Activated CD4-positive, alpha-beta T cell treated with anti-CD3 and anti-CD28 coated beads, Interleukin-2, amount 10 ng/mL, durations not matched to agents 24 days and 14 days (primary cell): ENCODE results near the gene MAST4. TPM values are rescaled to one million over a fixed set of nuclear protein-coding genes. Genes with fewer than 3 reads are reported as not detected.
"Not testable (repeated sequence)": the region's sequence is repeated elsewhere in the genome, so short reads cannot be mapped to it uniquely, and the experiment has no call there.

Experiments used
- DNase-seq: peaks from one replicate; pipeline ENCODE4 v3.0.0; 2022
- H3K27ac Mint-ChIP-seq: one replicate; pipeline ENCODE4 v1.8.0; 2022; ENCODE audit warnings: mild to moderate bottlenecking, mixed read lengths
- H3K27me3 Mint-ChIP-seq: one replicate; pipeline ENCODE4 v1.8.0; 2022; ENCODE audit warnings: mixed read lengths
- H3K36me3 Mint-ChIP-seq: one replicate; pipeline ENCODE4 v1.8.0; 2022; ENCODE audit warnings: low read depth, mild to moderate bottlenecking, mixed read lengths
- H3K4me1 Mint-ChIP-seq: one replicate; pipeline ENCODE4 v1.8.0; 2021; ENCODE audit warnings: mixed read lengths
- H3K4me3 Mint-ChIP-seq: one replicate; pipeline ENCODE4 v1.8.0; 2022; ENCODE audit warnings: mild to moderate bottlenecking, moderate library complexity, mixed read lengths
- H3K9me3 Mint-ChIP-seq: one replicate; pipeline ENCODE4 v1.8.0; 2021; ENCODE audit warnings: mixed read lengths
- intact Hi-C: fragments of 100-400 bp; cut with micrococcal nuclease; formaldehyde crosslinking; loops from one replicate; pipeline ENCODE4 v1.15.1; 2023
- total RNA-seq: library from RNA; stranded (reverse); gene quantifications from 2 replicates; pipeline ENCODE4 v1.2.3, GENCODE V29; 2022

The MAST4 gene
- total RNA-seq, 1 donor from 2014 or later, result 16.1 TPM

GRCh38 chr5:67120032-67120431, 523.8 kb downstream of the MAST4 start:
- intact Hi-C loops, result no loop called here
- peak; percentile 48 for DNase-seq
- peaks cover 52% of the 10 kb centered on the region for H3K36me3 Mint-ChIP-seq
- peaks cover 2% of the 10 kb centered on the region for H3K4me1 Mint-ChIP-seq
- H3K27ac Mint-ChIP-seq, result no peak overlapping the region
- no peak overlapping the region for H3K4me3 Mint-ChIP-seq
- no peaks in the 10 kb centered on the region for H3K27me3 Mint-ChIP-seq
- H3K9me3 Mint-ChIP-seq, result no peaks in the 10 kb centered on the region

- Mint-ChIP-seq H3K27ac (no peak overlapping the region), H3K9me3 (no peaks in the 10 kb centered on the region), H3K27me3 (no peaks in the 10 kb centered on the region), H3K4me1 (peaks cover 10% of the 10 kb centered on the region), H3K4me3 (no peak overlapping the region), H3K36me3 (peaks cover 55% of the 10 kb centered on the region)
- intact Hi-C loops, result no loop called here
- DNase-seq, result peak; percentile 34
Observed at GRCh38 chr5:67123819-67124218, 527.6 kb downstream of the MAST4 start.

GRCh38 chr5:67124556-67124955, 528.4 kb downstream of the MAST4 start:
- Mint-ChIP-seq H3K4me1 (peaks cover 10% of the 10 kb centered on the region), H3K27ac (no peak overlapping the region), H3K9me3 (no peaks in the 10 kb centered on the region), H3K27me3 (no peaks in the 10 kb centered on the region), H3K4me3 (no peak overlapping the region), H3K36me3 (peaks cover 50% of the 10 kb centered on the region)
- intact Hi-C loops, result no loop called here
- DNase-seq, result no peak

- peaks cover 50% of the 10 kb centered on the region for H3K36me3 Mint-ChIP-seq
- DNase-seq, H3K27ac Mint-ChIP-seq, H3K9me3 Mint-ChIP-seq, intact Hi-C loops, H3K4me3 Mint-ChIP-seq, H3K4me1 Mint-ChIP-seq, H3K27me3 Mint-ChIP-seq: not testable (repeated sequence)
Observed at GRCh38 chr5:67127347-67127895, 531.2 kb downstream of the MAST4 start.

GRCh38 chr5:67129768-67130167, 533.6 kb downstream of the MAST4 start:
- DNase-seq, result peak; percentile 23
- no peak overlapping the region for H3K4me3 Mint-ChIP-seq
- H3K27ac Mint-ChIP-seq, result no peak overlapping the region
- H3K9me3 Mint-ChIP-seq, result no peaks in the 10 kb centered on the region
- H3K27me3 Mint-ChIP-seq, result no peaks in the 10 kb centered on the region
- intact Hi-C loops, result no loop called here
- H3K36me3 Mint-ChIP-seq, result peaks cover 46% of the 10 kb centered on the region
- peaks cover 8% of the 10 kb centered on the region for H3K4me1 Mint-ChIP-seq

- H3K4me1 Mint-ChIP-seq, result no peaks in the 10 kb centered on the region
- DNase-seq, result peak; percentile 35
- H3K4me3 Mint-ChIP-seq, result no peak overlapping the region
- H3K36me3 Mint-ChIP-seq, result peaks cover 41% of the 10 kb centered on the region
- H3K27ac Mint-ChIP-seq, result no peak overlapping the region
- intact Hi-C loops, result no loop called here
- H3K9me3 Mint-ChIP-seq, result no peaks in the 10 kb centered on the region
- no peaks in the 10 kb centered on the region for H3K27me3 Mint-ChIP-seq
Observed at GRCh38 chr5:67133217-67133616, 537.0 kb downstream of the MAST4 start.

- no peaks in the 10 kb centered on the region for H3K9me3 Mint-ChIP-seq
- H3K36me3 Mint-ChIP-seq, result peaks cover 41% of the 10 kb centered on the region
- H3K27ac Mint-ChIP-seq, result no peak overlapping the region
- no peak for DNase-seq
- H3K4me3 Mint-ChIP-seq, result no peak overlapping the region
- intact Hi-C loops, result no loop called here
- no peaks in the 10 kb centered on the region for H3K4me1 Mint-ChIP-seq
- H3K27me3 Mint-ChIP-seq, result no peaks in the 10 kb centered on the region
Observed at GRCh38 chr5:67133776-67134175, 537.6 kb downstream of the MAST4 start.

GRCh38 chr5:67135381-67135984, 539.3 kb downstream of the MAST4 start:
- H3K36me3 Mint-ChIP-seq, result peaks cover 40% of the 10 kb centered on the region
- no peak for DNase-seq
- no peak overlapping the region for H3K27ac Mint-ChIP-seq
- no peaks in the 10 kb centered on the region for H3K4me1 Mint-ChIP-seq
- intact Hi-C loops, result no loop called here
- H3K27me3 Mint-ChIP-seq, result no peaks in the 10 kb centered on the region
- H3K4me3 Mint-ChIP-seq, result no peak overlapping the region
- no peaks in the 10 kb centered on the region for H3K9me3 Mint-ChIP-seq

- Mint-ChIP-seq H3K36me3 (peaks cover 55% of the 10 kb centered on the region), H3K27me3 (no peaks in the 10 kb centered on the region), H3K27ac (no peak overlapping the region), H3K4me3 (no peak overlapping the region), H3K9me3 (no peaks in the 10 kb centered on the region), H3K4me1 (no peaks in the 10 kb centered on the region)
- no peak for DNase-seq
- intact Hi-C loops, result no loop called here
Observed at GRCh38 chr5:67139030-67139429, 542.8 kb downstream of the MAST4 start.

- Mint-ChIP-seq H3K27ac (no peak overlapping the region), H3K36me3 (peaks cover 60% of the 10 kb centered on the region), H3K9me3 (no peaks in the 10 kb centered on the region), H3K4me3 (no peak overlapping the region), H3K4me1 (no peaks in the 10 kb centered on the region), H3K27me3 (no peaks in the 10 kb centered on the region)
- DNase-seq, result no peak
- intact Hi-C loops, result loop anchor here (5.0 kb wide), 1 partner anchor 833 kb away; no protein-coding TSS in a partner anchor
Observed at GRCh38 chr5:67140413-67140812, 544.2 kb downstream of the MAST4 start.

- Mint-ChIP-seq H3K9me3 (no peaks in the 10 kb centered on the region), H3K4me3 (no peak overlapping the region), H3K4me1 (no peaks in the 10 kb centered on the region), H3K36me3 (peaks cover 56% of the 10 kb centered on the region), H3K27me3 (no peaks in the 10 kb centered on the region), H3K27ac (no peak overlapping the region)
- no peak for DNase-seq
- intact Hi-C loops, result loop anchor here (5.0 kb wide), 1 partner anchor 834 kb away; no protein-coding TSS in a partner anchor
Observed at GRCh38 chr5:67141644-67142043, 545.5 kb downstream of the MAST4 start.

- no peak for DNase-seq
- H3K27ac Mint-ChIP-seq, result no peak overlapping the region
- H3K9me3 Mint-ChIP-seq, result no peaks in the 10 kb centered on the region
- peaks cover 62% of the 10 kb centered on the region for H3K36me3 Mint-ChIP-seq
- intact Hi-C loops, result loop anchor here (5.0 kb wide), 1 partner anchor 836 kb away; no protein-coding TSS in a partner anchor
- H3K4me3 Mint-ChIP-seq, result no peak overlapping the region
- H3K4me1 Mint-ChIP-seq, result peaks cover 2% of the 10 kb centered on the region
- no peaks in the 10 kb centered on the region for H3K27me3 Mint-ChIP-seq
Observed at GRCh38 chr5:67142816-67143215, 546.6 kb downstream of the MAST4 start.

- no peaks in the 10 kb centered on the region for H3K27me3 Mint-ChIP-seq
- intact Hi-C loops, result loop anchor here (5.0 kb wide), 1 partner anchor 836 kb away; no protein-coding TSS in a partner anchor
- peaks cover 2% of the 10 kb centered on the region for H3K4me1 Mint-ChIP-seq
- no peak for DNase-seq
- H3K9me3 Mint-ChIP-seq, result no peaks in the 10 kb centered on the region
- H3K27ac Mint-ChIP-seq, result no peak overlapping the region
- no peak overlapping the region for H3K4me3 Mint-ChIP-seq
- peaks cover 62% of the 10 kb centered on the region for H3K36me3 Mint-ChIP-seq
Observed at GRCh38 chr5:67143549-67143948, 547.4 kb downstream of the MAST4 start.

GRCh38 chr5:67144183-67144639, 548.0 kb downstream of the MAST4 start:
- Mint-ChIP-seq H3K4me3 (no peak overlapping the region), H3K27me3 (no peaks in the 10 kb centered on the region), H3K36me3 (peaks cover 63% of the 10 kb centered on the region), H3K4me1 (peaks cover 3% of the 10 kb centered on the region), H3K27ac (no peak overlapping the region), H3K9me3 (no peaks in the 10 kb centered on the region)
- intact Hi-C loops, result loop anchor here (5.0 kb wide), 1 partner anchor 837 kb away; no protein-coding TSS in a partner anchor
- no peak for DNase-seq
